GM19438 (cell line): Measurements from ENCODE around the gene CORO2A.
"Not testable (repeated sequence)": the region's sequence is repeated elsewhere in the genome, so short reads cannot be mapped to it uniquely, and the experiment has no call there.

Experiments
- ATAC-seq: cut with Tn5 transposase; IDR thresholded peaks from one replicate; pipeline ENCODE4 v1.9.1; 2021; ENCODE audit warnings: low read depth; ENCODE audit not compliant: unreplicated experiment

The CORO2A gene

GRCh38 chr9:98121058-98121457, 71.4 kb downstream of the CORO2A start:
- no peak for ATAC-seq

- no peak for ATAC-seq
These were observed 72.0 kb downstream of the CORO2A start for GRCh38 chr9:98120476-98120875.

- ATAC-seq: peak; percentile 59
These were observed 73.5 kb downstream of the CORO2A start, which contains the start of gene TRIM14 for GRCh38 chr9:98118640-98119601. TSS of gene TRIM14 (minus strand) at chr9:98119222. CDS start at chr9:98119188, 34 bp downstream.

GRCh38 chr9:98117984-98118639, 74.3 kb downstream of the CORO2A start:
- peak; percentile 66 for ATAC-seq

- not testable (repeated sequence) for ATAC-seq
These were observed 75.3 kb downstream of the CORO2A start for GRCh38 chr9:98117097-98117496.

GRCh38 chr9:98109052-98109451, 83.4 kb downstream of the CORO2A start:
- no peak for ATAC-seq

GRCh38 chr9:98108531-98109031, 83.9 kb downstream of the CORO2A start:
- peak; percentile 52 for ATAC-seq

GRCh38 chr9:98107926-98108325, 84.5 kb downstream of the CORO2A start:
- no peak for ATAC-seq

- ATAC-seq: no peak
These were observed 87.4 kb downstream of the CORO2A start for GRCh38 chr9:98105006-98105405.

GRCh38 chr9:98104445-98104881, 88.0 kb downstream of the CORO2A start:
- no peak for ATAC-seq

- ATAC-seq: peak; percentile 94
These were observed 90.6 kb downstream of the CORO2A start for GRCh38 chr9:98101868-98102273.

- no peak for ATAC-seq
These were observed 91.0 kb downstream of the CORO2A start for GRCh38 chr9:98101416-98101815.

- ATAC-seq: no peak
These were observed 92.0 kb downstream of the CORO2A start for GRCh38 chr9:98100456-98100855.

GRCh38 chr9:98099898-98100297, 92.5 kb downstream of the CORO2A start:
- ATAC-seq: no peak

- no peak for ATAC-seq
These were observed 93.1 kb downstream of the CORO2A start for GRCh38 chr9:98099346-98099745.

GRCh38 chr9:98097836-98098235, 94.6 kb downstream of the CORO2A start:
- no peak for ATAC-seq

- no peak for ATAC-seq
These were observed 96.3 kb downstream of the CORO2A start for GRCh38 chr9:98096091-98096490.

- no peak for ATAC-seq
These were observed 97.0 kb downstream of the CORO2A start for GRCh38 chr9:98095401-98095800.

GRCh38 chr9:98094851-98095250, 97.6 kb downstream of the CORO2A start:
- ATAC-seq: no peak

GRCh38 chr9:98094316-98094715, 98.1 kb downstream of the CORO2A start:
- ATAC-seq: no peak

GRCh38 chr9:98092613-98092931, 99.9 kb downstream of the CORO2A start:
- no peak for ATAC-seq
